Ascending aorta (tissue), 2 donors: ENCODE data around the gene POPDC2. TPM values are rescaled to one million over a fixed set of nuclear protein-coding genes. Genes with fewer than 3 reads are reported as not detected.

Experiments
- DNase-seq, 2 donors: peaks; one replicate each; pipeline ENCODE4 v3.0.0-alpha.2; 2019; ENCODE audit warnings: low spot score in 2 of 2
- H3K27ac ChIP-seq, 2 donors: fragments of 200-600 bp; sonication (generic); one replicate each; pipeline ENCODE4 v1.5.1; 2016 to 2017; ENCODE audit warnings: mild to moderate bottlenecking in 1 of 2
- H3K27me3 ChIP-seq: fragments of 200-600 bp; sonication (generic); one replicate; pipeline ENCODE4 v1.5.1; 2017
- H3K36me3 ChIP-seq, 2 donors: fragments of 200-600 bp; sonication (generic); one replicate each; pipeline ENCODE4 v1.5.1; 2016
- H3K4me1 ChIP-seq, 2 donors: fragments of 200-600 bp; sonication (generic); one replicate each; pipeline ENCODE4 v1.5.1; 2016 to 2017; ENCODE audit warnings: mild to moderate bottlenecking in 1 of 2
- H3K4me3 ChIP-seq, 2 donors: fragments of 200-600 bp; sonication (generic); one replicate each; pipeline ENCODE4 v1.5.1; 2016 to 2017; ENCODE audit warnings: mild to moderate bottlenecking in 1 of 2
- H3K9me3 ChIP-seq, 2 donors: fragments of 200-600 bp; sonication (generic); one replicate each; pipeline ENCODE4 v1.5.1; 2016
- CTCF ChIP-seq, 3 experiments: fragments of 200-600 bp in 2 of 3; fragments of 450-650 bp in 1 of 3; sonication (generic) in 2 of 3; IDR thresholded peaks; one replicate each; pipeline ENCODE4 v1.5.1; 2016 to 2019; ENCODE audit warnings: antibody characterized with exemption in 3 of 3, mild to moderate bottlenecking in 1 of 3, moderate library complexity in 1 of 3
- intact Hi-C: fragments of 100-400 bp; cut with DNase I; formaldehyde crosslinking; loops from one replicate; pipeline ENCODE4 v1.15.1; 2023
- total RNA-seq: library from RNA; depleted of rRNA; stranded (reverse); fragments of >200 nt; gene quantifications from one replicate; pipeline ENCODE4 v1.1.0, GENCODE V29; 2016

The POPDC2 gene
- total RNA-seq, 1 donor from 2014 or later: 4.7 TPM

DNA sequence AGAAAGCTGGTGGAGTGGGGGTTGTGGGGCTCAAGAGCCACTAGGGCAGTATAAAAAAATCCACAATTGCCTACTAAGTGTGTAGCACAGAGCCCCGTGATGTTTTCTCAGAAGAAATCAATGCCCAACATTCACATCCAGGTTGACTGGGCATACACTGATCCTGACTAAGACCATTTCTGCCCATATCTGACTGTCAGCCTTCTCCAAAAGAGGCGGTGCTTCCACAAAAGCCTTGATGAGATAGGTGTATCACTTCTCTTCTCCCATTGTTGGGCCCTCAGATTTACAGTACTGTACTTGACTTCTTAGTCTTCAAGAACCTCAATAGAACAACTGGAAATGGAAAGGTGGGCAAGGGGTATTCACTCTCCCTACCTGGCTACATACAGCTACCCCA, 1.4 kb downstream of the POPDC2 start:
- no peak for TF ChIP-seq CTCF (IDR thresholded peaks at IDR 0.05)
- H3K4me1 ChIP-seq: peaks cover 3 to 21% of the 10 kb centered on the region in 2 donors
- intact Hi-C loops: no loop called here
- H3K4me3 ChIP-seq: peak overlapping the region in 1 of 2 donors; percentile 34
- no peaks in the 10 kb centered on the region for H3K36me3 ChIP-seq
- no peak for DNase-seq
- no peaks in the 10 kb centered on the region for H3K9me3 ChIP-seq
- no peak overlapping the region for H3K27ac ChIP-seq
- H3K27me3 ChIP-seq: no peaks in the 10 kb centered on the region

- no peaks in the 10 kb centered on the region for H3K36me3 ChIP-seq
- H3K9me3 ChIP-seq: no peaks in the 10 kb centered on the region
- no peak for TF ChIP-seq CTCF (IDR thresholded peaks at IDR 0.05)
- H3K27ac ChIP-seq: no peak overlapping the region
- H3K4me1 ChIP-seq: peaks cover 3 to 21% of the 10 kb centered on the region in 2 donors
- H3K4me3 ChIP-seq: peak overlapping the region in 1 of 2 donors; percentile 10
- H3K27me3 ChIP-seq: no peaks in the 10 kb centered on the region
- DNase-seq: no peak
- intact Hi-C loops: no loop called here
These were observed 2.3 kb downstream of the POPDC2 start for GRCh38 chr3:119657887-119658702.

DNA sequence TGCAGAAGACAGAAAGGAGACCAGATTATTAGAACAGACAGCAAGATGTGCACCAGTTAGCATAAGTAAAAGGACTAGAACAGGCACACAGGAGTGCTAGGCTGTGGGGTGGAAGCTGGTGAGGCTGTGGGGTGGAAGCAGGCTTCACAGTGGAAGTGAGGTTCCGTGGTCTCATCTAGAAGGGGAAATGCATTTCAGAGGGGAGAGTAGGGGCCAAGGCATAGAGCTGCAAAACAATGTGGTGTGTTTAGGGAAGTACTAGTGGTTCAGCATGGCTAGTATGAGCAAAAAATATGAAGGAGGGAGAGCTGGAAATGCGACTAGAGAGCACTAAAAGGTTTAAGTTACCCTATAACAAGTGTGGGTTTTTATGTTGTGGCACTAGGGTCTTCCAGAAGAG, 6.5 kb downstream of the POPDC2 start:
- no peak for DNase-seq
- intact Hi-C loops: no loop called here
- no peaks in the 10 kb centered on the region for H3K9me3 ChIP-seq
- no peak for TF ChIP-seq CTCF (IDR thresholded peaks at IDR 0.05)
- H3K4me1 ChIP-seq: peaks cover 0 to 4% of the 10 kb centered on the region in 2 donors
- H3K36me3 ChIP-seq: no peaks in the 10 kb centered on the region
- no peak overlapping the region for H3K4me3 ChIP-seq
- H3K27me3 ChIP-seq: no peaks in the 10 kb centered on the region
- H3K27ac ChIP-seq: no peak overlapping the region

GRCh38 chr3:119652306-119653033, 7.9 kb downstream of the POPDC2 start:
- TF ChIP-seq CTCF (IDR thresholded peaks at IDR 0.05): no peak
- no peaks in the 10 kb centered on the region for H3K36me3 ChIP-seq
- H3K27ac ChIP-seq: no peak overlapping the region
- no peak for DNase-seq
- H3K27me3 ChIP-seq: no peaks in the 10 kb centered on the region
- no peak overlapping the region for H3K4me3 ChIP-seq
- H3K9me3 ChIP-seq: no peaks in the 10 kb centered on the region
- H3K4me1 ChIP-seq: peaks cover 5 to 9% of the 10 kb centered on the region in 2 donors
- intact Hi-C loops: no loop called here

- intact Hi-C loops: no loop called here
- H3K4me1 ChIP-seq: peaks cover 9 to 15% of the 10 kb centered on the region in 2 donors
- no peak overlapping the region for H3K27ac ChIP-seq
- no peak for TF ChIP-seq CTCF (IDR thresholded peaks at IDR 0.05)
- no peak for DNase-seq
- no peak overlapping the region for H3K4me3 ChIP-seq
- no peaks in the 10 kb centered on the region for H3K27me3 ChIP-seq
- peaks cover 0 to 3% of the 10 kb centered on the region in 2 donors for H3K36me3 ChIP-seq
- no peaks in the 10 kb centered on the region for H3K9me3 ChIP-seq
These were observed 10.6 kb downstream of the POPDC2 start for GRCh38 chr3:119649761-119650160.
